ENCODE measurements around the gene STARD7. TPM values are rescaled to one million over a fixed set of nuclear protein-coding genes. Genes with fewer than 3 reads are reported as not detected.

Gene STARD7
- total RNA-seq, 4 donors from 2014 or later: 77.3 to 111 (median 85.0) TPM

DNA sequence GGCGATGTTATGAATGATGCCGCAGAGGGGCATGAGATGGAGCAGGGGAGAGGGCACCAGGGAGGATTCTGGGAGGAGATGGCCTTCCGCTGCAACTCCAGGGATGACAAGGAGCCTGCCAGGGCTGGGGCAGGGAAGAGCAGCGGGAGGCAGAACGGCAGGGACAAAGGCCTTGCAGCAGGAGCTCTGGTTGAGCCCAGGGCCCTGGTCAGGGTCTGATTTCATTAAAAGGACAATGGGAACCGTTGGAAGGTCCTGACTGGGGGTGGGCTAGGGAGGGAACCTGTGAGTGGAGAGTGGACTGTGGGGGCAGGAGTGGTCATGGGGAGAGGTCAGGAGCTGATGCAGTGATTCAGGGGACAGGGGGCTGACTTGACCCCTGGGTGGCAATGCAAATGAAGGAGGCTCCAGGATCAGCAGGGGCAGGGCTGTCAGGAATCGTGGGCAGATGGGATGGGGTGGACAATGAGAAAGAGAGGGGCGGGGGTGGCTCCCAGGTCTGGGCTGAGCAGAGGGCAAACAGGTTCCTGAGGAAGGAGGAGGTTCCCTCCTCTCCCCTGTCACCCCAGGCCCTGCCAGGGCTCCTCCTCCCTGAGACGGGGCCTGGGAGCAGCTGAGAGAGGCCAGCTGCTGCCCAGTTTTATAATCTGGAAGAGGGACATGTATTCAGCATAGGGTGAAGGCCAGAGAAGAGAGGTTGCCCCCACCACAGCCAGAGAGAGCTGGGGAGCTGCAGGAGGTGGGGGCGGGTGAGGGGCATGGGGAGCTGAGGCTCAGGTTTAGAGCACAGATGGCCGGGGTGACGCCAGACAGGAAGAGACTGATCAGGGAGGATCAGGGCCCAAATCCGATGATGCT lies 56.1 kb downstream of the STARD7 start:
- Histone ChIP-seq H3K9me3 (no peaks in the 10 kb centered on the region), H3K27me3 (no peaks in the 10 kb centered on the region), H3K27ac (no peak overlapping the region), H3K4me1 (peaks cover 0 to 11% (median 0%) of the 10 kb centered on the region in 4 donors), H3K36me3 (no peaks in the 10 kb centered on the region), H3K4me3 (no peak overlapping the region)
- WGBS, 2 donors: 77 to 78% methylated on average over 13 of the region's 13 CpGs
- no peak for DNase-seq (ENCODE audit: low spot score in 2 of 2)
- TF ChIP-seq EP300 (IDR thresholded peaks at IDR 0.05) (no peak), CTCF (IDR thresholded peaks at IDR 0.05) (no peak), POLR2A (IDR thresholded peaks at IDR 0.05) (no peak)

GRCh38 chr2:96151595-96152303 lies 56.9 kb downstream of the STARD7 start:
- TF ChIP-seq CTCF (IDR thresholded peaks at IDR 0.05) (no peak), EP300 (IDR thresholded peaks at IDR 0.05) (no peak), POLR2A (IDR thresholded peaks at IDR 0.05) (no peak)
- no peaks in the 10 kb centered on the region for H3K9me3 ChIP-seq
- WGBS, 2 donors: 81 to 87% methylated on average over 9 of the region's 9 CpGs
- H3K36me3 ChIP-seq: no peaks in the 10 kb centered on the region
- H3K4me1 ChIP-seq: peaks cover 0 to 19% (median 1%) of the 10 kb centered on the region in 4 donors
- no peak overlapping the region for H3K27ac ChIP-seq
- H3K27me3 ChIP-seq: no peaks in the 10 kb centered on the region
- H3K4me3 ChIP-seq: no peak overlapping the region
- DNase-seq (ENCODE audit: low spot score in 2 of 2): no peak

- H3K9me3 ChIP-seq: no peaks in the 10 kb centered on the region
- no peak overlapping the region for H3K4me3 ChIP-seq
- TF ChIP-seq EP300 (IDR thresholded peaks at IDR 0.05) (no peak), CTCF (IDR thresholded peaks at IDR 0.05) (no peak)
- no peaks in the 10 kb centered on the region for H3K27me3 ChIP-seq
- peaks cover 0 to 21% (median 5%) of the 10 kb centered on the region in 4 donors for H3K4me1 ChIP-seq
- no peak for DNase-seq (ENCODE audit: low spot score in 2 of 2)
- no peaks in the 10 kb centered on the region for H3K36me3 ChIP-seq
- no peak overlapping the region for H3K27ac ChIP-seq
- 93% methylated on average over 14 of the region's 14 CpGs for WGBS, 2 donors
Observed at GRCh38 chr2:96150791-96151594, 57.6 kb downstream of the STARD7 start.

DNA sequence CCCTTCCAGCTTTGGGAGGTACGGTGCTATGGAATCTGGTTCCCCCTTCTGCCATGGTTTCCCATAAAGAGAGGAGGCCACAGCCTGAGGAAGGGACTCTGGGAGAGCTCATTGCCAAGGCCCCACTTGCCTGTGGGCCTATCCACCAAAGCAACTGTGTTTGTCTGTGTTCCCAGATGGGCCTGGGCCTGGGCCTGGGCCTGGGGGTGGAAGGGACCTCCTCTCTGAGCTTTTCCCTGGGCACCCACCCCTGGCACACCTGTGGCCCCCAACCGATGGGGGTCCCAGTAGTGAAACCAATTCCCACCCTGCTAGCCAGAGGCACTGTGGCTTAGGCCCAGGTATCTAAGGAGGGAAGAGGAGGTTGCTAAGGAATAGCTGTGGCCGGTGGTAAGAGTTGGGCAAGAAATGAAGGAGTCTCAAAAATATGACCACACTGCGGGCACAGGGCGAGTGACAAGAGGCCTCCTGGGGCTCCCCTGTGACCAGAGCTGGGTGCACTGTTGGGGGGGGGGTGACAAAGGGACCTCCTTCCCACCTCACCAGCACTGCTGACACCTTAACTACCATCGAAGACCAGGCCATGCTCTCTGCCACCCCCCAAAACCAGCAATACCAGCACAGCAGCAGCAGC lies 58.5 kb downstream of the STARD7 start:
- Histone ChIP-seq H3K4me1 (peaks cover 0 to 27% (median 9%) of the 10 kb centered on the region in 4 donors), H3K27me3 (no peaks in the 10 kb centered on the region), H3K36me3 (no peaks in the 10 kb centered on the region), H3K27ac (no peak overlapping the region), H3K4me3 (no peak overlapping the region), H3K9me3 (no peaks in the 10 kb centered on the region)
- no peak for DNase-seq (ENCODE audit: low spot score in 2 of 2)
- WGBS, 2 donors: 88 to 93% methylated on average over 6 of the region's 6 CpGs
- no peak for TF ChIP-seq CTCF (IDR thresholded peaks at IDR 0.05)
- TF ChIP-seq EP300 (IDR thresholded peaks at IDR 0.05): no peak
- no peak for TF ChIP-seq POLR2A (IDR thresholded peaks at IDR 0.05)

All from tibial nerve (tissue), 4 donors.